Activated naive CD4-positive, alpha-beta T cell treated with anti-CD3 and anti-CD28 coated beads for 36 hours (primary cell): ENCODE results near the gene GSG1L2. TPM values are rescaled to one million over a fixed set of nuclear protein-coding genes. Genes with fewer than 3 reads are reported as not detected.

Source experiments
- CTCF ChIA-PET: fragments of 350-600 bp; sonication (Branson Sonifier 250); formaldehyde crosslinking; loops from one replicate; lab custom pipeline; 2021; ENCODE audit warnings: antibody characterized with exemption; lab: Charles Lee
- DNase-seq: peaks from one replicate; pipeline ENCODE4 v3.0.0-alpha.2; 2020
- H3K27ac Mint-ChIP-seq: one replicate; pipeline ENCODE4 v1.8.0; 2021; ENCODE audit warnings: mild to moderate bottlenecking, mixed read lengths
- H3K27me3 Mint-ChIP-seq: one replicate; pipeline ENCODE4 v1.8.0; 2021; ENCODE audit warnings: low read depth, mixed read lengths
- H3K36me3 Mint-ChIP-seq: one replicate; pipeline ENCODE4 v1.8.0; 2021; ENCODE audit warnings: low read depth, mixed read lengths
- H3K4me1 Mint-ChIP-seq: one replicate; pipeline ENCODE4 v1.8.0; 2021; ENCODE audit warnings: low read depth, mixed read lengths
- H3K4me3 Mint-ChIP-seq: one replicate; pipeline ENCODE4 v1.8.0; 2021; ENCODE audit warnings: mild to moderate bottlenecking, moderate library complexity, mixed read lengths
- H3K9me3 Mint-ChIP-seq: one replicate; pipeline ENCODE4 v1.8.0; 2021; ENCODE audit warnings: mixed read lengths
- intact Hi-C: fragments of 100-400 bp; cut with micrococcal nuclease; formaldehyde crosslinking; loops from one replicate; pipeline ENCODE4 v1.15.1; 2023
- total RNA-seq, 2 experiments: library from RNA; stranded (reverse); gene quantifications; one replicate each; pipeline ENCODE4 v1.2.3, GENCODE V29; 2021

GSG1L2 gene
- not detected for total RNA-seq

- intact Hi-C loops: no loop called here
- H3K36me3 Mint-ChIP-seq: no peaks in the 10 kb centered on the region
- no peak within 1 kb of the TSS for H3K4me3 Mint-ChIP-seq
- peaks cover 9% of the 10 kb centered on the region for H3K27me3 Mint-ChIP-seq
- H3K9me3 Mint-ChIP-seq: peaks cover 2% of the 10 kb centered on the region
- no peak for DNase-seq
- CTCF ChIA-PET: no interaction called here
- no peaks in the 10 kb centered on the region for H3K4me1 Mint-ChIP-seq
- H3K27ac Mint-ChIP-seq: no peak within 1 kb of the TSS
Measured at GRCh38 chr17:9821921-9822320, at the start of gene GSG1L2. TSS of gene GSG1L2 (minus strand) at chr17:9822079. CDS start at chr17:9822071, 8 bp downstream.

GRCh38 chr17:9868552-9868951, 46.7 kb upstream of the GSG1L2 start:
- H3K27me3 Mint-ChIP-seq: peaks cover 8% of the 10 kb centered on the region
- DNase-seq: no peak
- no peaks in the 10 kb centered on the region for H3K36me3 Mint-ChIP-seq
- H3K4me3 Mint-ChIP-seq: no peak overlapping the region
- CTCF ChIA-PET: no interaction called here
- H3K27ac Mint-ChIP-seq: no peak overlapping the region
- no peaks in the 10 kb centered on the region for H3K4me1 Mint-ChIP-seq
- intact Hi-C loops: no loop called here
- no peaks in the 10 kb centered on the region for H3K9me3 Mint-ChIP-seq

GRCh38 chr17:9865586-9865985, 43.7 kb upstream of the GSG1L2 start:
- no peak for DNase-seq
- intact Hi-C loops: no loop called here
- Mint-ChIP-seq H3K27ac (no peak overlapping the region), H3K9me3 (peaks cover 4% of the 10 kb centered on the region), H3K4me3 (no peak overlapping the region), H3K27me3 (peaks cover 8% of the 10 kb centered on the region), H3K4me1 (no peaks in the 10 kb centered on the region), H3K36me3 (no peaks in the 10 kb centered on the region)
- CTCF ChIA-PET: no interaction called here

GRCh38 chr17:9862949-9863348, 41.1 kb upstream of the GSG1L2 start:
- H3K36me3 Mint-ChIP-seq: no peaks in the 10 kb centered on the region
- DNase-seq: no peak
- CTCF ChIA-PET: no interaction called here
- no peak overlapping the region for H3K4me3 Mint-ChIP-seq
- intact Hi-C loops: no loop called here
- H3K9me3 Mint-ChIP-seq: peaks cover 6% of the 10 kb centered on the region
- H3K27ac Mint-ChIP-seq: no peak overlapping the region
- peaks cover 4% of the 10 kb centered on the region for H3K27me3 Mint-ChIP-seq
- H3K4me1 Mint-ChIP-seq: no peaks in the 10 kb centered on the region

- H3K4me1 Mint-ChIP-seq: no peaks in the 10 kb centered on the region
Measured at GRCh38 chr17:9862220-9862619, 40.3 kb upstream of the GSG1L2 start.

GRCh38 chr17:9860851-9861250, 39.0 kb upstream of the GSG1L2 start:
- CTCF ChIA-PET: no interaction called here
- Mint-ChIP-seq H3K27me3 (peaks cover 4% of the 10 kb centered on the region), H3K27ac (no peak overlapping the region), H3K4me3 (no peak overlapping the region), H3K4me1 (no peaks in the 10 kb centered on the region), H3K36me3 (no peaks in the 10 kb centered on the region), H3K9me3 (peaks cover 6% of the 10 kb centered on the region)
- DNase-seq: no peak
- intact Hi-C loops: no loop called here

More at GRCh38 chr17:9862220-9862619, 40.3 kb upstream of the GSG1L2 start:
- Mint-ChIP-seq H3K36me3 (no peaks in the 10 kb centered on the region), H3K27ac (no peak overlapping the region), H3K4me3 (no peak overlapping the region), H3K9me3 (peaks cover 6% of the 10 kb centered on the region), H3K27me3 (peaks cover 4% of the 10 kb centered on the region)
- intact Hi-C loops: no loop called here
- CTCF ChIA-PET: no interaction called here
- DNase-seq: no peak

- Mint-ChIP-seq H3K4me1 (no peaks in the 10 kb centered on the region), H3K27ac (no peak overlapping the region), H3K4me3 (no peak overlapping the region), H3K36me3 (no peaks in the 10 kb centered on the region), H3K9me3 (peaks cover 6% of the 10 kb centered on the region), H3K27me3 (no peaks in the 10 kb centered on the region)
- intact Hi-C loops: no loop called here
- CTCF ChIA-PET: no interaction called here
- no peak for DNase-seq
Measured at GRCh38 chr17:9859781-9860180, 37.9 kb upstream of the GSG1L2 start.

- peaks cover 4% of the 10 kb centered on the region for H3K27me3 Mint-ChIP-seq
- no peaks in the 10 kb centered on the region for H3K4me1 Mint-ChIP-seq
- no peak for DNase-seq
- H3K9me3 Mint-ChIP-seq: peaks cover 4% of the 10 kb centered on the region
- CTCF ChIA-PET: interaction anchor here (0.6 kb wide), 1 partner anchor 535 kb away, joined by 5 read pairs; no protein-coding TSS in a partner anchor
- H3K4me3 Mint-ChIP-seq: no peak overlapping the region
- H3K27ac Mint-ChIP-seq: no peak overlapping the region
- no peaks in the 10 kb centered on the region for H3K36me3 Mint-ChIP-seq
- intact Hi-C loops: no loop called here
Measured at GRCh38 chr17:9855036-9855435, 33.2 kb upstream of the GSG1L2 start.

- no peaks in the 10 kb centered on the region for H3K36me3 Mint-ChIP-seq
- intact Hi-C loops: no loop called here
Measured at GRCh38 chr17:9854255-9854654, 32.4 kb upstream of the GSG1L2 start.

GRCh38 chr17:9850151-9850550, 28.3 kb upstream of the GSG1L2 start:
- Mint-ChIP-seq H3K27ac (no peak overlapping the region), H3K4me1 (no peaks in the 10 kb centered on the region), H3K9me3 (peaks cover 4% of the 10 kb centered on the region), H3K4me3 (no peak overlapping the region), H3K36me3 (no peaks in the 10 kb centered on the region), H3K27me3 (peaks cover 4% of the 10 kb centered on the region)
- intact Hi-C loops: no loop called here
- CTCF ChIA-PET: no interaction called here
- no peak for DNase-seq

More at GRCh38 chr17:9854255-9854654, 32.4 kb upstream of the GSG1L2 start:
- H3K4me3 Mint-ChIP-seq: no peak overlapping the region
- no peak overlapping the region for H3K27ac Mint-ChIP-seq
- no peaks in the 10 kb centered on the region for H3K4me1 Mint-ChIP-seq
- peaks cover 4% of the 10 kb centered on the region for H3K9me3 Mint-ChIP-seq
- DNase-seq: no peak
- CTCF ChIA-PET: no interaction called here
- peaks cover 4% of the 10 kb centered on the region for H3K27me3 Mint-ChIP-seq

- Mint-ChIP-seq H3K4me1 (no peaks in the 10 kb centered on the region), H3K4me3 (no peak overlapping the region), H3K36me3 (no peaks in the 10 kb centered on the region), H3K9me3 (no peaks in the 10 kb centered on the region), H3K27ac (no peak overlapping the region), H3K27me3 (peaks cover 2% of the 10 kb centered on the region)
- no peak for DNase-seq
- intact Hi-C loops: no loop called here
- CTCF ChIA-PET: no interaction called here
Measured at GRCh38 chr17:9845306-9845705, 23.4 kb upstream of the GSG1L2 start.

- Mint-ChIP-seq H3K4me1 (no peaks in the 10 kb centered on the region), H3K9me3 (no peaks in the 10 kb centered on the region), H3K27me3 (peaks cover 2% of the 10 kb centered on the region), H3K27ac (no peak overlapping the region), H3K4me3 (no peak overlapping the region), H3K36me3 (no peaks in the 10 kb centered on the region)
- intact Hi-C loops: no loop called here
- CTCF ChIA-PET: no interaction called here
- DNase-seq: no peak
Measured at GRCh38 chr17:9844153-9844552, 22.3 kb upstream of the GSG1L2 start.

- intact Hi-C loops: no loop called here
Measured at GRCh38 chr17:9843152-9844010, 21.5 kb upstream of the GSG1L2 start.

More at GRCh38 chr17:9843152-9844010, 21.5 kb upstream of the GSG1L2 start:
- CTCF ChIA-PET: no interaction called here
- H3K27ac Mint-ChIP-seq: no peak overlapping the region
- peaks cover 2% of the 10 kb centered on the region for H3K27me3 Mint-ChIP-seq
- no peaks in the 10 kb centered on the region for H3K9me3 Mint-ChIP-seq
- H3K4me3 Mint-ChIP-seq: no peak overlapping the region
- no peak for DNase-seq
- H3K36me3 Mint-ChIP-seq: no peaks in the 10 kb centered on the region
- no peaks in the 10 kb centered on the region for H3K4me1 Mint-ChIP-seq
